Gastroesophageal sphincter (tissue), 3 donors: ENCODE data around the gene POLE3.

Experiments used
- CTCF ChIP-seq, 4 experiments: fragments of 200-600 bp in 2 of 4; fragments of 450-650 bp in 2 of 4; sonication (generic) in 1 of 4; IDR thresholded peaks; one replicate each; pipeline ENCODE4 v1.5.1; 2017 to 2019; ENCODE audit warnings: antibody characterized with exemption in 4 of 4, mild to moderate bottlenecking in 2 of 4, moderate library complexity in 2 of 4
- EP300 ChIP-seq: sonication (generic); formaldehyde crosslinking; IDR thresholded peaks from one replicate; pipeline ENCODE4 v1.6.1; 2017; ENCODE audit warnings: antibody characterized with exemption, mild to moderate bottlenecking
- POLR2A ChIP-seq, 2 donors: fragments of 450-650 bp; IDR thresholded peaks; one replicate each; pipeline ENCODE4 v1.6.1; 2017; ENCODE audit warnings: antibody characterized with exemption in 2 of 2, mild to moderate bottlenecking in 2 of 2, moderate library complexity in 1 of 2
- POLR2AphosphoS5 ChIP-seq: sonication (generic); formaldehyde crosslinking; IDR thresholded peaks from one replicate; pipeline ENCODE4 v1.6.1; 2017; ENCODE audit warnings: antibody characterized with exemption

- TF ChIP-seq CTCF (IDR thresholded peaks at IDR 0.05) (no peak), POLR2A (IDR thresholded peaks at IDR 0.05) (no peak), POLR2AphosphoS5 (no peak), EP300 (no peak)
Observed at GRCh38 chr9:113421726-113422125, 11.3 kb upstream of the POLE3 start.
